ENCODE measurements around the gene PPM1F.
"Not testable (repeated sequence)": the region's sequence is repeated elsewhere in the genome, so short reads cannot be mapped to it uniquely, and the experiment has no call there.

PPM1F gene

GRCh38 chr22:21919526-21920307 lies 32.9 kb downstream of the PPM1F start:
- ATAC-seq (ENCODE audit: low read depth), result no peak
- H3K9me3 Mint-ChIP-seq, result no peaks in the 10 kb centered on the region
- no peaks in the 10 kb centered on the region for H3K27me3 Mint-ChIP-seq
- no peak overlapping the region for H3K4me3 Mint-ChIP-seq
- H3K27ac Mint-ChIP-seq, result no peak overlapping the region
- peaks cover 7% of the 10 kb centered on the region for H3K36me3 Mint-ChIP-seq
- H3K4me1 Mint-ChIP-seq, result no peaks in the 10 kb centered on the region
- DNase-seq (ENCODE audit: low spot score in 2 of 2), result no peak

GRCh38 chr22:21918466-21919185 lies 34.0 kb downstream of the PPM1F start:
- Mint-ChIP-seq H3K36me3 (peaks cover 6% of the 10 kb centered on the region), H3K27ac (no peak overlapping the region), H3K4me3 (no peak overlapping the region), H3K27me3 (no peaks in the 10 kb centered on the region), H3K9me3 (no peaks in the 10 kb centered on the region), H3K4me1 (no peaks in the 10 kb centered on the region)
- DNase-seq (ENCODE audit: low spot score in 2 of 2) (no peak), ATAC-seq (ENCODE audit: low read depth) (no peak)

DNA sequence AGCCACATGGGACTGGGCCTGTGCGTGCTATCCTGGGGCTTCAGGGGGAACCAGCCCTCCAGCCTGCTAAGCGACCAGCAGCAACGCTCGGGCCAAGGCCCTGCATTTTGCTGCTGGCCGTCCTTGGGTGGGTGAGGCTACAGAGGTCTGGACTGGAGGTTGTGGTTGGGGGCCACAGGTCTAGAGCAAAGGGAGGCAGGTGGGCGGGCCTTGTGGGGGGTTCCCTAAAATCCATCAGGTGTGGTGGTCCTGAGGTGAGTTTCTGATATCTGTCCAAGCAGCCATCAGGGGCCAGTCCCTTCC lies 34.7 kb downstream of the PPM1F start:
- no peak overlapping the region for H3K4me3 Mint-ChIP-seq

DNA sequence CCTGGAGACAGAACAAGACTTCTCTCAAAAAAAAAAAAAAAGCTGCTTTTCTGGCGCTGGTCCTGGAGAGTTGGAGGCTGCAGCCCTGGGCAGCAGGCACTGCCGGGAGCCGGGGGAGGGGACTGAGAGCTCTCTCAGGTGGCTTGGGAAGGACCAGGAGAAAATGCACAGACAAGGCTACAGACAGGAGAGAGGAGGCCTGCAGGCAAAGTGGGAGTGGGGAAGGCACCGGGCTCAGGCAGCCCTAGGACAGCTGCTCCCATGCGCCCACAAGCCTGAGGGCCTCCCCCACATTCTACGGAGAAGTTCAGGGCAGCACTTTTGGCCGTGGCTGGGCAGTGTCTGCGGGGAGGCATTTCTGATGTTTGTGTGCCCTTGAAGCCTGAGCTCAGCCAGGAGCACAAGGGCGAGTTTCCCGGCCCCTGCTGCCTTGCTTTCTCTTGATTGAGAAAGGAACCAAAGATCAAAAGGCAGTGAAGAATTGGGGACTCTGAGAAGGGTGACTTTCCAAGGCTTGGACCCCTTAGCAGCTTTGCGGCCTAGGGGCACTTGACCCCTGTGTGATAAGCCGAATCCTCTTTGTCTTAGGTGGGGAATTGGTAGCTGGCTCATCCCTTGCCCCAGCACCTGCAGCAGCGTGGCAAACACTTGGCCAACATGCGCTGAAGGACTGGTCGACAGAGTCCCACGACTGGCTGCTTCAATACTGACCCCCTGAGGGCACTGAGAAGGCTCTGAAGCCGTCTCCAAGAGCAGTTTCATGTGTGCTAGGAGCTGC lies 35.3 kb downstream of the PPM1F start:
- Mint-ChIP-seq H3K27me3 (no peaks in the 10 kb centered on the region), H3K27ac (no peak overlapping the region), H3K36me3 (peaks cover 4% of the 10 kb centered on the region), H3K9me3 (no peaks in the 10 kb centered on the region), H3K4me3 (no peak overlapping the region), H3K4me1 (no peaks in the 10 kb centered on the region)
- DNase-seq (ENCODE audit: low spot score in 2 of 2), result no peak
- no peak for ATAC-seq (ENCODE audit: low read depth)

More for the DNA sequence above, 34.7 kb downstream of the PPM1F start:
- no peak for DNase-seq (ENCODE audit: low spot score in 2 of 2)
- no peaks in the 10 kb centered on the region for H3K9me3 Mint-ChIP-seq
- ATAC-seq (ENCODE audit: low read depth), result no peak
- H3K27me3 Mint-ChIP-seq, result no peaks in the 10 kb centered on the region
- no peaks in the 10 kb centered on the region for H3K4me1 Mint-ChIP-seq
- peaks cover 4% of the 10 kb centered on the region for H3K36me3 Mint-ChIP-seq
- no peak overlapping the region for H3K27ac Mint-ChIP-seq

DNA sequence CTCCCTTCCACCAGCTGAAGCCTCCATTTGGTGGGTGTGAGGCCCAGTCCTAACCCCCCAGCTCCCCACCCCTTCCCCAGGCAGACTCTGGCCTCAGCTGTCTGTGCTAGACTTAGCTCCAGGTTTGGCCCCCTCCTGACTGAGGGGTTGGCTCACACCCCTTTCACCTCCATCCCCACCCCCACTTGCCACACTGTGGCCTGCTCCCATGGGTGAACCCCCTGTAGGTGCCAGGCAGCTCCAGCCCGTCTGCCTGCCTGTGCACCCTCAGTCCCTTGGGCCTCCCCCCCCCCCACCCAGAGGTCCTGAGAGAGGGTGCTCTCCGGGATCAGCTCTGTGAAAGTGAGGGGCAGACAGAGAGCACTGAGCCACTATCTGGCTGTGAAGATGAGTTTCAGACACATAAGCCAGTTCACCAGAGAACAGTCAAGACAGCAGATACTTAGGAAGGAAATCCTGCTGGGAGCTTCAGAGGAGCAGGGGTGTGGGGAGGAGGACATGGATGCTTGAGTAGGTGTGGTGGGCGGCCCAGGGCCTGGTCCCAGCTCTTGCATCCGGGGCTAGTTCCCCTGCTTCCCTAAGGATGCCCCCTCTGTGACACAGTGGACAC lies 36.2 kb downstream of the PPM1F start:
- H3K27me3 Mint-ChIP-seq, result no peaks in the 10 kb centered on the region
- DNase-seq (ENCODE audit: low spot score in 2 of 2), result no peak
- H3K4me1 Mint-ChIP-seq, result peaks cover 3% of the 10 kb centered on the region
- no peak overlapping the region for H3K27ac Mint-ChIP-seq
- no peaks in the 10 kb centered on the region for H3K9me3 Mint-ChIP-seq
- peaks cover 3% of the 10 kb centered on the region for H3K36me3 Mint-ChIP-seq
- H3K4me3 Mint-ChIP-seq, result no peak overlapping the region
- ATAC-seq (ENCODE audit: low read depth), result no peak

DNA sequence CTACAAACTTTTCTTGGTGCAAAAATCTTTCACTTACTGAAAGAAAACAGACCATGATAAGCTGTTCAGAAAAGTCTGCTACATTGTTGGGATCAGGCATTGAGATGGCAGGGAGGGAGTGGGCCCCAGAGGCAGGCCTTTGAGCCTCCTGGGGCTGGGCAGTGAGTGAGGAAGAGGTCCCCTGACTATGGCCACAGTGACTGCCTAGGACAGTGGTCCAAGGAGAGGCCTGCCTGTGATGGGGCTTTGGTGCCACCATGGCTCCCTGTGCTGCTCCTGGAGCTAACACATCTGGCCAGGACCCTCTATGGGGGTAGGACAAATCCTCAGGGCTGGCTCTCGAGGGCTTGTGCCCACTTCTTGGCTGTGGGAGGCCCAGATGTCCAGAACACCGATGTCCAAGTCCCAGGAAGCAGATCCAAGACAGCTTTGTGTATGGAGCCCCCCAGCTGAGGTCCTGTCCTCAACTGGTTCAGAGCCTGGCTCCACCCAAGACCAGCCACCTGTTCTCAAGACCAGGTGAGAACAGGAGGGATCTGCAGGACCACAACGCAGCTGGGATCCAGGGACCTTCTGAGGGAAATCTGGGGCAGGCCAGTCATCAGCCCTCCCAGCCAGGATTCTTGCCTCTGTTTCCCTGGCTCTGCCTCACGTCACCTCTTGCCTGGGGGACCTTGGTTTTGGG lies 36.9 kb downstream of the PPM1F start:
- Mint-ChIP-seq H3K4me3 (no peak overlapping the region), H3K36me3 (no peaks in the 10 kb centered on the region), H3K27ac (no peak overlapping the region), H3K4me1 (peaks cover 3% of the 10 kb centered on the region), H3K27me3 (no peaks in the 10 kb centered on the region), H3K9me3 (no peaks in the 10 kb centered on the region)
- DNase-seq (ENCODE audit: low spot score in 2 of 2) (no peak), ATAC-seq (ENCODE audit: low read depth) (no peak)

- ATAC-seq (ENCODE audit: low read depth); H3K4me1 Mint-ChIP-seq; H3K9me3 Mint-ChIP-seq; DNase-seq (ENCODE audit: low spot score in 2 of 2); H3K27ac Mint-ChIP-seq; H3K36me3 Mint-ChIP-seq; H3K27me3 Mint-ChIP-seq; H3K4me3 Mint-ChIP-seq: not testable (repeated sequence)
Observed at GRCh38 chr22:21914033-21914642, 38.5 kb downstream of the PPM1F start.

DNA sequence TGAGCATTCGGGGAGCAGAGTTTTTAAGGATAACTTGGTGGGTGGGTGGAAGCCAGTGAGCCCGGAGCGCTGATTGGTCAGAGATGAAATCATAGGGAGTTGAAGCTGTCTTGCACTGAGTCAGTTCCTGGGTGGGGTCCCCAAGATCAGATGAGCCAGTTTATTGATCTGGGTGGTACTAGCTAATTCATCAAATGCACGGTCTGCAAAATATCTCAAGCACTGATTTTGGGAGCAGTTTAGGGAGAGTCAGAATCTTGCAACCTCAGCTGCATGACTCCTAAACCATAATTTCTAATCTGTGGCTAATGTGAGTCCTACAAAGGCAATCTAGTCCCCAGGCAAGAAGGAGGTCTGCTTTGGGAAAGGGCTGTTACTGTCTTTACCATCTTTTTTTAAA lies 42.3 kb downstream of the PPM1F start:
- H3K4me1 Mint-ChIP-seq; DNase-seq (ENCODE audit: low spot score in 2 of 2); H3K27ac Mint-ChIP-seq; H3K36me3 Mint-ChIP-seq; ATAC-seq (ENCODE audit: low read depth); H3K9me3 Mint-ChIP-seq; H3K27me3 Mint-ChIP-seq; H3K4me3 Mint-ChIP-seq: not testable (repeated sequence)

- Mint-ChIP-seq H3K9me3 (no peaks in the 10 kb centered on the region), H3K27me3 (no peaks in the 10 kb centered on the region), H3K36me3 (peaks cover 3% of the 10 kb centered on the region), H3K27ac (no peak overlapping the region), H3K4me1 (peaks cover 3% of the 10 kb centered on the region), H3K4me3 (no peak overlapping the region)
- DNase-seq (ENCODE audit: low spot score in 2 of 2), result no peak
- no peak for ATAC-seq (ENCODE audit: low read depth)
Observed at GRCh38 chr22:21909871-21910270, 42.8 kb downstream of the PPM1F start.

DNA sequence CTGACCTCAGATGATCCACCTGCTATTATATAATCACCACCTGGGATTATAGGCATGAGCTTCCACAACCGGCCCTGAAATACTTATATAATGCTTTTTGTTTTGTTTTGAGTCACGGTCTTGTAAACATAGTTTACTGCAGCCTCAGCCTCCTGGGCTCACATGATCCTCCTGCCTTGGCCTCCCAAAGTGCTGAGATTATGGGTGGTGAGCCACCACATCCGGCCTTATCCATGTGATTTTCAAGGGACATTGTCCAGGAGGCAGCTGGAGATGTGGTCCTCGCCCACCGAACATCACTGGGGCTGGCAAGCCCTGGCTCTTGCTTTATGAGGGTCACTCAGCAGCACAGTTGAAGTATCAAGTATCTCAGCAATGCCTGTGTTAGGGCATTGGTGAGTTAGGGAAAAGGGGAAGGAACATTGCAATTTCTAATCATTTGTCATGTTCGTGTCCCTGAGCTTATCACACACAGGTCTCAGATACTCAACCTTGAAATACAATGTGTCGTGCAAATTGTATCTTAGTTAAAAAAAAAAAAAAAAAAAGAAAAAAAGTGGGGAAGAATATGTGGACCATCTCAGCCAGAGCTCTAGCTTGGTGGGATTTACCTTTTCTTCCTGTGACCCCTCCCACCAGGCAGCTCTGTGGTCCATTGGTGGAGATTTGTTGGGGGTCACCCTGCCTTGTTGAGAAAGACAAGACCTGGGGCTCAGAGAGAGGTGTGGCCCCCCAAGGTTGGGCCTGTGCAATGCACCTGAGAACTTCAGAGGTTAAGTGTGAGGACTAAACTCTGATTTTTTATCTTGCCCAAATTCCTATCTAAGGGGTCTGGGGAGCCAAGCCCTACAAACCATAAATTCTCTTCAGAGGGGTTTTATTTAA lies 44.8 kb downstream of the PPM1F start:
- peaks cover 7% of the 10 kb centered on the region for H3K36me3 Mint-ChIP-seq
- no peak for DNase-seq (ENCODE audit: low spot score in 2 of 2)
- H3K4me3 Mint-ChIP-seq, result no peak overlapping the region
- H3K4me1 Mint-ChIP-seq, result peaks cover 3% of the 10 kb centered on the region
- H3K27me3 Mint-ChIP-seq, result no peaks in the 10 kb centered on the region
- H3K9me3 Mint-ChIP-seq, result no peaks in the 10 kb centered on the region
- H3K27ac Mint-ChIP-seq, result no peak overlapping the region
- no peak for ATAC-seq (ENCODE audit: low read depth)

DNA sequence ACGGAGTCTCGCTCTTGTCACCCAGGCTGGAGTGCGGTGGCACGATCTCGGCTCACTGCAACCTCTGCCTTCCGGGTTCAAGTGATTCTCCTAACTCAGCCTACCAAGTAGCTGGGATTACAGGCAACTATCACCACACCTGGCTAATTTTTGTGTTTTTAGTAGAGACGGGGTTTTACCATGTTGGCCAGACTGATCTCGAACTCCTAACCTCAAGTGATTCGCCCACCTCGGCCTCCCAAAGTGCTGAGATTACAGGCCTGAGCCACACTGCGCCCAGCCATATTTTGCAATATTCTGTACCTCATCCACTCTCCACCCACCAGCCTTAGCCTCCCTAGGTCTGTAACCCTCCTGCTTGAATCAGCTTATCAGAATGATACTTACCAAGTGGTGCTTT lies 47.4 kb downstream of the PPM1F start:
- not testable (repeated sequence) for H3K4me3 Mint-ChIP-seq

GRCh38 chr22:21904250-21904789 lies 48.3 kb downstream of the PPM1F start:
- DNase-seq (ENCODE audit: low spot score in 2 of 2) (no peak), ATAC-seq (ENCODE audit: low read depth) (no peak)
- Mint-ChIP-seq H3K4me3 (no peak overlapping the region), H3K4me1 (no peaks in the 10 kb centered on the region), H3K9me3 (no peaks in the 10 kb centered on the region), H3K27ac (no peak overlapping the region), H3K36me3 (peaks cover 7% of the 10 kb centered on the region), H3K27me3 (peaks cover 1% of the 10 kb centered on the region)

More for the DNA sequence above, 47.4 kb downstream of the PPM1F start:
- not testable (repeated sequence) for ATAC-seq (ENCODE audit: low read depth); H3K27me3 Mint-ChIP-seq; H3K9me3 Mint-ChIP-seq; H3K27ac Mint-ChIP-seq; DNase-seq (ENCODE audit: low spot score in 2 of 2); H3K4me1 Mint-ChIP-seq; H3K36me3 Mint-ChIP-seq
